GM12878 (cell line): ENCODE measurements around the gene PLCD1. TPM values are rescaled to one million over a fixed set of nuclear protein-coding genes. Genes with fewer than 3 reads are reported as not detected.

ENCODE experiments used
- ATAC-seq: fragments of 200-7000 bp; cut with Tn5 transposase; 3 replicates; pipeline ENCODE4 v1.9.1; 2020; ENCODE audit warnings: mild to moderate bottlenecking, moderate library complexity
- BruUV-seq: library from RNA; stranded (reverse); fragments of 400-500 nt; replicated peaks from 2 replicates; lab custom pipeline; 2021; lab: Mats Ljungman, UMichigan
- CTCF ChIA-PET: fragments of 300-600 bp; sonication (Branson Sonifier 250); formaldehyde crosslinking; extraction: SDS; loops from one replicate; lab custom pipeline; 2021; ENCODE audit warnings: inconsistent platforms; lab: Yijun Ruan, JAX
- POLR2A ChIA-PET: fragments of 350-600 bp; formaldehyde crosslinking; extraction: SDS; loops from one replicate; lab custom pipeline; 2021; ENCODE audit warnings: inconsistent platforms; lab: Charles Lee
- RAD21 ChIA-PET: fragments of 300-600 bp; sonication (Branson Sonifier 250); formaldehyde crosslinking; loops from one replicate; lab custom pipeline; 2023; ENCODE audit warnings: antibody characterized with exemption; ENCODE audit not compliant: unreplicated experiment; lab: Charles Lee
- SMC1A ChIA-PET: fragments of 300-600 bp; sonication (Branson Sonifier 250); formaldehyde crosslinking; loops from one replicate; lab custom pipeline; 2023; ENCODE audit not compliant: unreplicated experiment, uncharacterized antibody; lab: Charles Lee
- DNase-seq: peaks from one replicate; pipeline ENCODE4 v3.0.0-alpha.2; 2011; ENCODE audit warnings: low read depth, low spot score
- FAIRE-seq: peaks from 3 replicates; lab custom pipeline; 2011; peaks lifted over from hg19 to GRCh38; lab: Jason Lieb, UNC
- H2AFZ ChIP-seq: 2 replicates; pipeline ENCODE4 v1.6.0; 2011; ENCODE audit warnings: low read depth, low read length, control low read depth; ENCODE audit not compliant: control insufficient read depth
- H3K27ac ChIP-seq: 2 replicates; pipeline ENCODE4 v1.5.1; 2011; ENCODE audit warnings: control low read depth; ENCODE audit not compliant: control insufficient read depth, insufficient read depth
- H3K27me3 ChIP-seq, 2 experiments: replicated peaks in 1 of 2; 2 replicates each; pipeline versions ENCODE4 v1.6.0 to v1.6.1; 2011; ENCODE audit warnings: low read length in 1 of 2; ENCODE audit not compliant: control insufficient read depth in 2 of 2, insufficient read depth in 2 of 2
- H3K36me3 ChIP-seq, 2 experiments: 2 replicates each; pipeline ENCODE4 v1.5.1; 2011; ENCODE audit warnings: low read length in 1 of 2; ENCODE audit not compliant: control insufficient read depth in 2 of 2, insufficient read depth in 2 of 2
- H3K4me1 ChIP-seq: 2 replicates; pipeline ENCODE4 v1.6.1; 2011; ENCODE audit warnings: mild to moderate bottlenecking, low read length, moderate library complexity, mixed read lengths; ENCODE audit not compliant: control insufficient read depth, insufficient read depth
- H3K4me2 ChIP-seq: 2 replicates; pipeline ENCODE4 v1.6.0; 2011; ENCODE audit warnings: control low read depth; ENCODE audit not compliant: control insufficient read depth, insufficient read depth
- H3K4me3 ChIP-seq: fragments of 200-600 bp; sonication (generic); 2 replicates; pipeline ENCODE4 v1.5.1; 2016
- H3K79me2 ChIP-seq: 2 replicates; pipeline ENCODE4 v1.6.0; 2011; ENCODE audit warnings: low read length; ENCODE audit not compliant: control insufficient read depth, insufficient read depth
- H3K9ac ChIP-seq: 2 replicates; pipeline ENCODE4 v1.8.0; 2011; ENCODE audit warnings: low read length, control low read depth, mixed read lengths; ENCODE audit not compliant: control insufficient read depth, insufficient read depth
- H3K9me3 ChIP-seq: replicated peaks from 3 replicates; pipeline ENCODE4 v1.5.1; 2011; ENCODE audit warnings: mild to moderate bottlenecking, low read length; ENCODE audit not compliant: control insufficient read depth, insufficient read depth
- H4K20me1 ChIP-seq: 2 replicates; pipeline ENCODE4 v1.6.0; 2011; ENCODE audit not compliant: control insufficient read depth, insufficient read depth
- BCL11A ChIP-seq: IDR thresholded peaks from 2 replicates; pipeline ENCODE4 v1.6.1; 2011; ENCODE audit warnings: low read depth, low read length
- ETV6 ChIP-seq, 2 experiments: fragments of 450-650 bp in 1 of 2; IDR thresholded peaks in 1 of 2; conservative IDR thresholded peaks in 1 of 2; 2 replicates each; pipeline ENCODE4 v1.6.1; 2014; ENCODE audit warnings: antibody characterized with exemption in 1 of 2, borderline replicate concordance in 1 of 2, low read depth in 1 of 2, mild to moderate bottlenecking in 1 of 2, moderate library complexity in 1 of 2
- MXI1 ChIP-seq: fragments of 150-350 bp; IDR thresholded peaks from 2 replicates; pipeline ENCODE4 v1.6.1; 2011; ENCODE audit warnings: low read depth, mild to moderate bottlenecking, inconsistent platforms, low read length, improper control_type of control experiment
- NFXL1 ChIP-seq: fragments of 450-650 bp; IDR thresholded peaks from 2 replicates; pipeline ENCODE4 v1.6.1; 2017; ENCODE audit warnings: antibody characterized with exemption, mild to moderate bottlenecking, borderline replicate concordance
- NR2C2 ChIP-seq: IDR thresholded peaks from 2 replicates; pipeline ENCODE4 v1.6.1; 2011; ENCODE audit warnings: borderline replicate concordance, low read depth; ENCODE audit not compliant: control insufficient read depth, insufficient read length
- RUNX3 ChIP-seq: IDR thresholded peaks from 2 replicates; pipeline ENCODE4 v1.6.1; 2012; ENCODE audit warnings: low read length, inconsistent platforms
- SIX5 ChIP-seq: IDR thresholded peaks from 2 replicates; pipeline ENCODE4 v1.6.1; 2011; ENCODE audit warnings: mild to moderate bottlenecking, low read depth, low read length, moderate library complexity; ENCODE audit not compliant: severe bottlenecking
- SMC3 ChIP-seq: IDR thresholded peaks from 2 replicates; pipeline ENCODE4 v1.6.1; 2011; ENCODE audit warnings: low read length, improper control_type of control experiment, borderline replicate concordance
- STAT1 ChIP-seq: fragments of 450-650 bp; conservative IDR thresholded peaks from 2 replicates; pipeline ENCODE4 v1.6.1; 2014; ENCODE audit warnings: antibody characterized with exemption, mild to moderate bottlenecking
- STAT3 ChIP-seq: IDR thresholded peaks from 2 replicates; pipeline ENCODE4 v1.6.1; 2011; ENCODE audit warnings: low read depth, low read length, improper control_type of control experiment
- ZZZ3 ChIP-seq: IDR thresholded peaks from 2 replicates; pipeline ENCODE4 v1.6.1; 2011; ENCODE audit warnings: low read depth; ENCODE audit not compliant: control insufficient read depth, insufficient read length
- WGBS: methylation state at CpG from one replicate; pipeline ENCODE4 v1.1.6; 2016; ENCODE audit warnings: low lambda C conversion rate; ENCODE audit not compliant: insufficient replicate concordance, insufficient coverage; ENCODE audit errors: missing lambda C conversion rate; 5-methylcytosine and 5-hydroxymethylcytosine counted together
- in situ Hi-C: fragments of 300-500 bp; cut with MboI; formaldehyde crosslinking; loops from 9 replicates; pipeline ENCODE4 v1.14.3; 2018; ENCODE audit warnings: mixed read lengths
- intact Hi-C: fragments of 100-400 bp; cut with micrococcal nuclease; formaldehyde crosslinking; loops from one replicate; pipeline ENCODE4 v1.14.2; 2022; ENCODE audit not compliant: unreplicated experiment
- polyA plus RNA-seq, 11 experiments: library from polyadenylated mRNA; depleted of rRNA in 4 of 11; unstranded in 6 of 11; stranded (reverse) in 5 of 11; fragments of >200 nt; fragmentation: Nextera tagmentation in 4 of 11; fragmentation: Illumina TruSeq in 1 of 11; extraction: Ambion mirVana in 4 of 11; extraction: Trizol in 1 of 11; gene quantifications; 1 replicate in 1 of 11; 2 replicates in 10 of 11; pipeline versions ENCODE4 v1.2.1 to v1.2.3, GENCODE V29; 2011 to 2016; ENCODE audit warnings: inconsistent platforms in 2 of 11, missing spikeins in 2 of 11, low read depth in 1 of 11
- total RNA-seq, 4 experiments: library from RNA; depleted of rRNA in 3 of 4; stranded (reverse); fragments of >200 nt in 3 of 4; fragmentation: Illumina TruSeq in 1 of 4; extraction: Trizol in 1 of 4; gene quantifications; 2 replicates each; pipeline versions ENCODE4 v1.2.1 to v1.2.3, GENCODE V29; 2013 to 2021
- TF ChIP-seq, protein P1 (sequence below): fragments of 450-650 bp; IDR thresholded peaks from 2 replicates; pipeline ENCODE4 v1.6.1; 2016; ENCODE audit warnings: mild to moderate bottlenecking, moderate library complexity, borderline replicate concordance
- TF ChIP-seq, protein P2 (sequence below), 3 experiments: IDR thresholded peaks in 2 of 3; conservative IDR thresholded peaks in 1 of 3; 2 replicates each; pipeline ENCODE4 v1.5.1; 2011; ENCODE audit warnings: low read depth in 3 of 3, low read length in 3 of 3, mild to moderate bottlenecking in 3 of 3, control low read depth in 2 of 3, moderate library complexity in 2 of 3, inconsistent platforms in 1 of 3, mixed read lengths in 1 of 3; ENCODE audit not compliant: control insufficient read depth in 2 of 3, insufficient read depth in 1 of 3; ENCODE audit errors: extremely low read depth in 1 of 3

Gene PLCD1
- total and polyA plus RNA-seq, 10 of the 15 experiments (the other 5 are each of a cell fraction or from before 2014, with no cell fraction given) = 0.20 to 3.9 (median 1.2) TPM; not detected in 1

DNA sequence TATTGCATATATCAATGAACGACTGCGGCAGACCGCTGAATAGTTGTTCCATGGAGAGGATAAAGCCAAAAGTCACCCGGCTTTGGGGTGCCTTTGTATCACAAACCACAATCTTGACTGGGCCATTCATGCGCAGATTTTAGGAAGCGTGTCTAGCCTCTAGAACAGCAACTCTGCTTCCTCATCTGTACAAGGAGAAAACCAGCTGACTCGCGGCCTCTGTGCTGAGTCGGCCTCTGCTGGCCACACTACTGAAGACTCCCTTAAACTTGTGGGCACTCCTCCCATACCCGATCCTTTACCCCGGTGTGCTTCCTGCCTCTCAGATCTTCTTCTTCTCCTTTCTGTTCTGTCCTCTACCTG, 10.4 kb upstream of the PLCD1 start:
- H2AFZ ChIP-seq = peak overlapping the region; percentile 45
- WGBS = 8% methylated on average over 11 of the region's 11 CpGs
- FAIRE-seq (no peak), DNase-seq (peak; percentile 16), ATAC-seq (peak; percentile 85)
- H3K9ac ChIP-seq = no peak overlapping the region
- intact Hi-C loops (loop anchor here (1.0 kb wide), 1 partner anchor 36 kb away; no protein-coding TSS in a partner anchor), in situ Hi-C loops (no loop called here)
- peaks cover 13% of the 10 kb centered on the region for H3K4me1 ChIP-seq
- no peaks in the 10 kb centered on the region for H3K79me2 ChIP-seq
- peak overlapping the region; percentile 84 for H3K4me2 ChIP-seq
- no peaks in the 10 kb centered on the region for H3K36me3 ChIP-seq
- ChIA-PET SMC1A (no interaction called here), RAD21 (no interaction called here), CTCF (interaction anchor here (1.3 to 2.5 kb wide), 5 partner anchors 35 to 79 kb away, joined by 3 to 9 read pairs (median 4); no protein-coding TSS in a partner anchor), POLR2A (interaction anchor here (0.8 kb wide), 1 partner anchor 72 kb away, joined by 3 read pairs; no protein-coding TSS in a partner anchor)
- BruUV-seq = no TSS peak
- no peaks in the 10 kb centered on the region for H4K20me1 ChIP-seq
- no peak overlapping the region for H3K27ac ChIP-seq
- H3K9me3 ChIP-seq = no peaks in the 10 kb centered on the region
- H3K4me3 ChIP-seq = peak overlapping the region; percentile 71; the same call in 1 of the 2 replicates
- TF ChIP-seq, protein P1, sequence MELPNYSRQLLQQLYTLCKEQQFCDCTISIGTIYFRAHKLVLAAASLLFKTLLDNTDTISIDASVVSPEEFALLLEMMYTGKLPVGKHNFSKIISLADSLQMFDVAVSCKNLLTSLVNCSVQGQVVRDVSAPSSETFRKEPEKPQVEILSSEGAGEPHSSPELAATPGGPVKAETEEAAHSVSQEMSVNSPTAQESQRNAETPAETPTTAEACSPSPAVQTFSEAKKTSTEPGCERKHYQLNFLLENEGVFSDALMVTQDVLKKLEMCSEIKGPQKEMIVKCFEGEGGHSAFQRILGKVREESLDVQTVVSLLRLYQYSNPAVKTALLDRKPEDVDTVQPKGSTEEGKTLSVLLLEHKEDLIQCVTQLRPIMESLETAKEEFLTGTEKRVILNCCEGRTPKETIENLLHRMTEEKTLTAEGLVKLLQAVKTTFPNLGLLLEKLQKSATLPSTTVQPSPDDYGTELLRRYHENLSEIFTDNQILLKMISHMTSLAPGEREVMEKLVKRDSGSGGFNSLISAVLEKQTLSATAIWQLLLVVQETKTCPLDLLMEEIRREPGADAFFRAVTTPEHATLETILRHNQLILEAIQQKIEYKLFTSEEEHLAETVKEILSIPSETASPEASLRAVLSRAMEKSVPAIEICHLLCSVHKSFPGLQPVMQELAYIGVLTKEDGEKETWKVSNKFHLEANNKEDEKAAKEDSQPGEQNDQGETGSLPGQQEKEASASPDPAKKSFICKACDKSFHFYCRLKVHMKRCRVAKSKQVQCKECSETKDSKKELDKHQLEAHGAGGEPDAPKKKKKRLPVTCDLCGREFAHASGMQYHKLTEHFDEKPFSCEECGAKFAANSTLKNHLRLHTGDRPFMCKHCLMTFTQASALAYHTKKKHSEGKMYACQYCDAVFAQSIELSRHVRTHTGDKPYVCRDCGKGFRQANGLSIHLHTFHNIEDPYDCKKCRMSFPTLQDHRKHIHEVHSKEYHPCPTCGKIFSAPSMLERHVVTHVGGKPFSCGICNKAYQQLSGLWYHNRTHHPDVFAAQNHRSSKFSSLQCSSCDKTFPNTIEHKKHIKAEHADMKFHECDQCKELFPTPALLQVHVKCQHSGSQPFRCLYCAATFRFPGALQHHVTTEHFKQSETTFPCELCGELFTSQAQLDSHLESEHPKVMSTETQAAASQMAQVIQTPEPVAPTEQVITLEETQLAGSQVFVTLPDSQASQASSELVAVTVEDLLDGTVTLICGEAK = no peak
- TF ChIP-seq, protein P2, sequence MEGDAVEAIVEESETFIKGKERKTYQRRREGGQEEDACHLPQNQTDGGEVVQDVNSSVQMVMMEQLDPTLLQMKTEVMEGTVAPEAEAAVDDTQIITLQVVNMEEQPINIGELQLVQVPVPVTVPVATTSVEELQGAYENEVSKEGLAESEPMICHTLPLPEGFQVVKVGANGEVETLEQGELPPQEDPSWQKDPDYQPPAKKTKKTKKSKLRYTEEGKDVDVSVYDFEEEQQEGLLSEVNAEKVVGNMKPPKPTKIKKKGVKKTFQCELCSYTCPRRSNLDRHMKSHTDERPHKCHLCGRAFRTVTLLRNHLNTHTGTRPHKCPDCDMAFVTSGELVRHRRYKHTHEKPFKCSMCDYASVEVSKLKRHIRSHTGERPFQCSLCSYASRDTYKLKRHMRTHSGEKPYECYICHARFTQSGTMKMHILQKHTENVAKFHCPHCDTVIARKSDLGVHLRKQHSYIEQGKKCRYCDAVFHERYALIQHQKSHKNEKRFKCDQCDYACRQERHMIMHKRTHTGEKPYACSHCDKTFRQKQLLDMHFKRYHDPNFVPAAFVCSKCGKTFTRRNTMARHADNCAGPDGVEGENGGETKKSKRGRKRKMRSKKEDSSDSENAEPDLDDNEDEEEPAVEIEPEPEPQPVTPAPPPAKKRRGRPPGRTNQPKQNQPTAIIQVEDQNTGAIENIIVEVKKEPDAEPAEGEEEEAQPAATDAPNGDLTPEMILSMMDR (IDR thresholded peaks at IDR 0.05 in 2 of 3, conservative IDR thresholded peaks at IDR 0.05 in 1 of 3; ENCODE audit: control insufficient read depth in 2 of 3, extremely low read depth in 1 of 3, insufficient read depth in 1 of 3, low read depth in 3 of 3, low read length in 3 of 3) = peak; percentile 30 to 57 (median 34); a peak in 3 of 6 replicates
- peak; percentile 31; the same call in 1 of the 2 replicates for TF ChIP-seq RUNX3
- no peak for TF ChIP-seq BCL11A
- no peak for TF ChIP-seq NR2C2
- no peak for TF ChIP-seq SIX5
- no peak for TF ChIP-seq NFXL1
- peak; percentile 28; the same call in 1 of the 2 replicates for TF ChIP-seq SMC3
- TF ChIP-seq MXI1 = peak; percentile 23; the same call in 1 of the 2 replicates
- TF ChIP-seq STAT1 = no peak
- TF ChIP-seq STAT3 = no peak
- no peak for TF ChIP-seq ZZZ3
- TF ChIP-seq ETV6 (conservative IDR thresholded peaks at IDR 0.05 in 1 of 2, IDR thresholded peaks at IDR 0.05 in 1 of 2; ENCODE audit: borderline replicate concordance in 1 of 2, low read depth in 1 of 2) = no peak
- H3K27me3 ChIP-seq = peaks cover 0 to 3% of the 10 kb centered on the region in 2 experiments; a peak in 2 of 4 replicates
